HEK293 (cell line): Measurements from ENCODE around the gene SRL.

Experiments
- CTCF ChIP-seq: fragments of 450-650 bp; formaldehyde crosslinking; IDR thresholded peaks from 2 replicates; pipeline ENCODE4 v1.5.1; 2016; ENCODE audit warnings: missing biosample characterization, missing genetic modification characterization
- ZNF24 ChIP-seq: fragments of 450-650 bp; formaldehyde crosslinking; IDR thresholded peaks from 2 replicates; pipeline ENCODE4 v1.5.1; 2016; ENCODE audit warnings: missing biosample characterization, missing genetic modification characterization
- ZNF548 ChIP-seq: fragments of 450-650 bp; formaldehyde crosslinking; IDR thresholded peaks from 2 replicates; pipeline ENCODE4 v1.5.1; 2016; ENCODE audit warnings: missing biosample characterization, missing genetic modification characterization
- ZNF571 ChIP-seq: fragments of 450-650 bp; formaldehyde crosslinking; IDR thresholded peaks from 2 replicates; pipeline ENCODE4 v1.5.0; 2017; ENCODE audit warnings: missing biosample characterization, missing genetic modification characterization

GRCh38 chr16:4179763-4180260 is 62.1 kb downstream of the SRL start:
- TF ChIP-seq ZNF24 (tag by site-specific recombination) (no peak), CTCF (no peak), ZNF548 (tag by site-specific recombination) (no peak), ZNF571 (tag by site-specific recombination) (no peak)
